ENCODE data around the gene WNT7B. TPM values are rescaled to one million over a fixed set of nuclear protein-coding genes. Genes with fewer than 3 reads are reported as not detected.

WNT7B gene
- total RNA-seq, 1 experiment from 2014 or later, result not detected

- no peaks in the 10 kb centered on the region for H3K9me3 ChIP-seq (ENCODE audit: low read depth, low read length, poor library complexity, severe bottlenecking)
- intact Hi-C loops (cut with micrococcal nuclease; ENCODE audit: unreplicated experiment), result no loop called here
These were observed 71.5 kb downstream of the WNT7B start for GRCh38 chr22:45905326-45905923.

GRCh38 chr22:45904236-45904635 is 72.7 kb downstream of the WNT7B start:
- Histone ChIP-seq H3K27me3 (replicated peaks; ENCODE audit: insufficient read depth, low read depth, low read length, poor library complexity) (peaks cover 33% of the 10 kb centered on the region), H3K4me3 (ENCODE audit: low read depth, low read length, poor library complexity, severe bottlenecking) (no peak overlapping the region), H3K9me3 (ENCODE audit: low read depth, low read length, poor library complexity, severe bottlenecking) (no peaks in the 10 kb centered on the region), H3K36me3 (ENCODE audit: insufficient read depth, low read length, poor library complexity, severe bottlenecking) (no peaks in the 10 kb centered on the region), H3K4me1 (ENCODE audit: insufficient read depth, low read length, poor library complexity, severe bottlenecking) (no peaks in the 10 kb centered on the region), H3K27ac (ENCODE audit: low read depth, low read length, poor library complexity, severe bottlenecking) (no peak overlapping the region)
- no peak for TF ChIP-seq EZH2 (IDR thresholded peaks at IDR 0.05; ENCODE audit: borderline replicate concordance, low read depth, low read length, poor library complexity, severe bottlenecking)
- no peak for TF ChIP-seq CTCF (conservative IDR thresholded peaks at IDR 0.05; ENCODE audit: low read depth, low read length)
- POLR2A ChIA-PET (ENCODE audit: low non-redundant PET), result no interaction called here
- DNase-seq (ENCODE audit: low spot score), result no peak
- no TSS peak for BruUV-seq (replicated peaks)
- intact Hi-C loops (cut with micrococcal nuclease; ENCODE audit: unreplicated experiment), result no loop called here
- CTCF ChIA-PET, result no interaction called here

More at GRCh38 chr22:45905326-45905923, 71.5 kb downstream of the WNT7B start:
- TF ChIP-seq CTCF (conservative IDR thresholded peaks at IDR 0.05; ENCODE audit: low read depth, low read length) (no peak), EZH2 (IDR thresholded peaks at IDR 0.05; ENCODE audit: borderline replicate concordance, low read depth, low read length, poor library complexity, severe bottlenecking) (no peak)
- H3K36me3 ChIP-seq (ENCODE audit: insufficient read depth, low read length, poor library complexity, severe bottlenecking), result no peaks in the 10 kb centered on the region
- ChIA-PET CTCF (interaction anchor here (0.5 to 1.1 kb wide), 2 partner anchors 73 to 259 kb away, joined by 3 to 11 read pairs; no protein-coding TSS in a partner anchor), POLR2A (ENCODE audit: low non-redundant PET) (no interaction called here)
- H3K4me3 ChIP-seq (ENCODE audit: low read depth, low read length, poor library complexity, severe bottlenecking), result no peak overlapping the region
- no TSS peak for BruUV-seq (replicated peaks)
- no peak overlapping the region for H3K27ac ChIP-seq (ENCODE audit: low read depth, low read length, poor library complexity, severe bottlenecking)
- DNase-seq (ENCODE audit: low spot score), result no peak
- H3K27me3 ChIP-seq (replicated peaks; ENCODE audit: insufficient read depth, low read depth, low read length, poor library complexity), result peaks cover 33% of the 10 kb centered on the region
- no peaks in the 10 kb centered on the region for H3K4me1 ChIP-seq (ENCODE audit: insufficient read depth, low read length, poor library complexity, severe bottlenecking)

- intact Hi-C loops (cut with micrococcal nuclease; ENCODE audit: unreplicated experiment), result no loop called here
- H3K4me3 ChIP-seq (ENCODE audit: low read depth, low read length, poor library complexity, severe bottlenecking), result no peak overlapping the region
- ChIA-PET CTCF (interaction anchor here (0.6 kb wide), 1 partner anchor 8 kb away, joined by 3 read pairs; no protein-coding TSS in a partner anchor), POLR2A (ENCODE audit: low non-redundant PET) (interaction anchor here (0.6 kb wide), 1 partner anchor 154 kb away, joined by 5 read pairs; no protein-coding TSS in a partner anchor)
- TF ChIP-seq CTCF (conservative IDR thresholded peaks at IDR 0.05; ENCODE audit: low read depth, low read length) (no peak), EZH2 (IDR thresholded peaks at IDR 0.05; ENCODE audit: borderline replicate concordance, low read depth, low read length, poor library complexity, severe bottlenecking) (no peak)
- peaks cover 33% of the 10 kb centered on the region for H3K27me3 ChIP-seq (replicated peaks; ENCODE audit: insufficient read depth, low read depth, low read length, poor library complexity)
- H3K27ac ChIP-seq (ENCODE audit: low read depth, low read length, poor library complexity, severe bottlenecking), result no peak overlapping the region
- no peaks in the 10 kb centered on the region for H3K4me1 ChIP-seq (ENCODE audit: insufficient read depth, low read length, poor library complexity, severe bottlenecking)
- H3K36me3 ChIP-seq (ENCODE audit: insufficient read depth, low read length, poor library complexity, severe bottlenecking), result no peaks in the 10 kb centered on the region
- BruUV-seq (replicated peaks), result no TSS peak
- H3K9me3 ChIP-seq (ENCODE audit: low read depth, low read length, poor library complexity, severe bottlenecking), result no peaks in the 10 kb centered on the region
- DNase-seq (ENCODE audit: low spot score), result no peak
These were observed 73.4 kb downstream of the WNT7B start for GRCh38 chr22:45903355-45904135.
